SKM-1 (cell line): ENCODE data around the gene USP35.

Source experiments
- DNase-seq: peaks from one replicate; lab custom pipeline; 2025; ENCODE audit not compliant: unreplicated experiment; lab: John Stamatoyannopoulos, UW

USP35 gene

GRCh38 chr11:78262691-78263090, 74.0 kb downstream of the USP35 start:
- DNase-seq, result no peak
